Bronchial epithelial cell (primary cell): Measurements from ENCODE around the gene KLHL25. TPM values are rescaled to one million over a fixed set of nuclear protein-coding genes. Genes with fewer than 3 reads are reported as not detected.

ENCODE experiments used
- DNase-seq: peaks from one replicate; pipeline ENCODE4 v3.0.0-alpha.2; 2010; ENCODE audit warnings: low read depth
- FAIRE-seq: peaks from 2 replicates; lab custom pipeline; 2011; peaks lifted over from hg19 to GRCh38; lab: Jason Lieb, UNC
- H3K27me3 ChIP-seq: 2 replicates; pipeline ENCODE4 v1.5.1; 2011; ENCODE audit warnings: low read length; ENCODE audit not compliant: control insufficient read depth, insufficient read depth
- H3K36me3 ChIP-seq: 2 replicates; pipeline ENCODE4 v1.5.1; 2011; ENCODE audit warnings: low read length; ENCODE audit not compliant: control insufficient read depth, insufficient read depth
- H3K4me3 ChIP-seq: 2 replicates; pipeline ENCODE4 v1.5.1; 2011; ENCODE audit warnings: mild to moderate bottlenecking, low read depth, low read length, control low read depth
- total RNA-seq: library from RNA; depleted of rRNA; stranded (reverse); fragments of >200 nt; gene quantifications from 2 replicates; pipeline ENCODE4 v1.2.1, GENCODE V29; 2014
- TF ChIP-seq, protein P1 (sequence below): IDR thresholded peaks from 2 replicates; pipeline ENCODE4 v1.5.1; 2011; ENCODE audit warnings: mild to moderate bottlenecking, moderate library complexity, low read length, control low read depth, inconsistent platforms; ENCODE audit not compliant: insufficient read depth, severe bottlenecking

The KLHL25 gene
- total RNA-seq, 1 donor from 2014 or later = 4.7 TPM

DNA sequence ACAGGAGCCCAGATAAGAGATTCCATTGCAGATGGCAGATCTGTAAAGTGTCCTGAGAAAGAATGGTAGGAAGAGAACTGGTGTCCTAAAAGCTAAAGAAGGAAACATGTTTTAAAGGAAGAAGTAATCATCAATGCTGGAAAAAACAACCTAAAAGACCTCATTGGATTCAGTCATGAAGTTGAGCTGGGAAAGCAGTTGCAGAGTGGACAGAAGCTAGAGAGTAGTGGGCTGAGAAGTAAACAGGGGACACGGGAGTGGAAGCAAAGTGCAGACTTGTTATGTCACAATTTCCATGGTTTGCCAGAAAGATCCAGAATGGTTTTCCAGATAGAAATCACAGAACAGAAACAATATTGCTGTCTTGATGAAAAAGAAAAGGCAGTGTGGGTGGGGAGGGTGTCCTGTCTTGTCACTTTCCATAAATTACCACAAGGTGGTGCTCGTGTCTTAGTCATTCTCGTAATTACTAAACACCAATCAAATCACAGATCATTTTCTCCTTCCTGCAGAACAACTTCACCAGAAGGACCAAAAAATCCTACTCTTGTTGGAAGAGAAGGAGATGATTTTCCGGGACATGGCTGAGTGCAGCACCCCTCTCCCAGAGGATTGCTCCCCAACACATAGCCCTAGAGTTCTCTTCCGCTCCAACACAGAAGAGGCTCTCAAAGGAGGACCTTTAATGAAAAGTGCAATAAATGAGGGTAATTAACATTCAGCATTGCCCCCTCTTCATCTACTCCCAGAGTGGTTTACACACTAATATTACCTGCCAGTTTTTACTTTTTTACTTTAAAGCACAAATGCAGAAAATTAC is 64.5 kb downstream of the KLHL25 start:
- FAIRE-seq (peak; percentile 93), DNase-seq (peak; percentile 58)
- no peak overlapping the region for H3K4me3 ChIP-seq
- peaks cover 7% of the 10 kb centered on the region for H3K36me3 ChIP-seq
- TF ChIP-seq, protein P1, sequence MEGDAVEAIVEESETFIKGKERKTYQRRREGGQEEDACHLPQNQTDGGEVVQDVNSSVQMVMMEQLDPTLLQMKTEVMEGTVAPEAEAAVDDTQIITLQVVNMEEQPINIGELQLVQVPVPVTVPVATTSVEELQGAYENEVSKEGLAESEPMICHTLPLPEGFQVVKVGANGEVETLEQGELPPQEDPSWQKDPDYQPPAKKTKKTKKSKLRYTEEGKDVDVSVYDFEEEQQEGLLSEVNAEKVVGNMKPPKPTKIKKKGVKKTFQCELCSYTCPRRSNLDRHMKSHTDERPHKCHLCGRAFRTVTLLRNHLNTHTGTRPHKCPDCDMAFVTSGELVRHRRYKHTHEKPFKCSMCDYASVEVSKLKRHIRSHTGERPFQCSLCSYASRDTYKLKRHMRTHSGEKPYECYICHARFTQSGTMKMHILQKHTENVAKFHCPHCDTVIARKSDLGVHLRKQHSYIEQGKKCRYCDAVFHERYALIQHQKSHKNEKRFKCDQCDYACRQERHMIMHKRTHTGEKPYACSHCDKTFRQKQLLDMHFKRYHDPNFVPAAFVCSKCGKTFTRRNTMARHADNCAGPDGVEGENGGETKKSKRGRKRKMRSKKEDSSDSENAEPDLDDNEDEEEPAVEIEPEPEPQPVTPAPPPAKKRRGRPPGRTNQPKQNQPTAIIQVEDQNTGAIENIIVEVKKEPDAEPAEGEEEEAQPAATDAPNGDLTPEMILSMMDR = peak; percentile 71
- H3K27me3 ChIP-seq = no peaks in the 10 kb centered on the region

DNA sequence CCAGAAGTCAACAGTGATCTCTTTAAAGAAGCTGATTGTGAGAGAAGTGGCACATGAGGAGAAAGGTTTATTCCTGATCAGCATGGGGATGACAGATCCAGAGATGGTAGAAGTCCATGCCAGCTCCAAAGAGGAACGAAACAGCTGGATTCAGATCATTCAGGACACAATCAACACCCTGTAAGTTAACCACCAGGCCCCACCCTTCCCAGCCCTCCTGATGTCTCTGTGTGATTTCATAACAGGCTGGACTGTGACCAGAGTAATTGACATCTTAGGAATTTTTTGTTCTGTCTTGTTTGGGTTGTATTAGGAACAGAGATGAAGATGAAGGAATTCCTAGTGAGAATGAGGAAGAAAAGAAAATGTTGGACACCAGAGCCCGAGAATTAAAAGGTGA is 67.7 kb downstream of the KLHL25 start:
- FAIRE-seq = no peak
- Histone ChIP-seq H3K4me3 (no peak overlapping the region), H3K36me3 (peaks cover 5% of the 10 kb centered on the region), H3K27me3 (no peaks in the 10 kb centered on the region)
- TF ChIP-seq, protein P1 = no peak
- no peak for DNase-seq

DNA sequence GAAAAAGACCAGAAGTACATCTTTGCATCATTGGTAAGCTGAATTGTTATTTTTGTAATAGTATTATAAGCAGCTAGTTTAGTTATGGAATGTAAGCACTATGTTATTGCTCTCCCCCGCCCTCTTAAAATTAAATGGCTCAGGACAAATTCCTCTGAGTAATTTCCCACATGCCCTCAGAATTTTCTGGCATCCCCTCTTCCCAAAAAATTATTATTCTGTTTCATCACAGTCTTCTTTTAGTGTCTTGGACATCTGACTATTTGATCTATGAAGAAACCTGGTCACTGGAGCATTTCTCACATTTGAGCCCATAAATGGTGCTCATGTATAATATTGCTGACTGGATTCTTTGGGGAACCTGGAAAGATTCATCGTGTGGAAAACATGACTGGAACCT is 68.3 kb downstream of the KLHL25 start:
- FAIRE-seq = no peak

DNA sequence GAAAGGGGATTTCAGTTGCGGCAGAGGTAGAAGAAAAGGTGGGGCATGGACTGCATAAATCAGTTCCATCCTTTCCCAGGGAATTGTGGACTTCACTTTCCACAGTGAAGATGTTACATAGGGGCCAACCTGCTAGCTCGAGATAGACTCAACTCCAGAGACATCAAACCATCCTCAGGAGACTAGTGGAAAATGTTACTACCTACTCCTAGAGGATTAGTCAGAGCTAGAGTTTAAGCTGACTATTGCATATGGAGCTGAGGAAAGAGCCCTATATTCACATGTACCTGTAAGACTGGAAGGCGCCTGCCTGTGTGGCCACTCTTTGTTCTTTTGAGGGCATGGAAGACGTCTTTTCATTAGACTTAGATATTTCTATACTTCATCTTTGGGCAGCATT is 69.2 kb downstream of the KLHL25 start:
- FAIRE-seq = no peak
- no peaks in the 10 kb centered on the region for H3K27me3 ChIP-seq
- H3K4me3 ChIP-seq = no peak overlapping the region
- peaks cover 6% of the 10 kb centered on the region for H3K36me3 ChIP-seq
- no peak for DNase-seq
- TF ChIP-seq, protein P1 = no peak

More for the DNA sequence above, 68.3 kb downstream of the KLHL25 start:
- no peak for DNase-seq
- Histone ChIP-seq H3K36me3 (peaks cover 4% of the 10 kb centered on the region), H3K4me3 (no peak overlapping the region), H3K27me3 (no peaks in the 10 kb centered on the region)
- TF ChIP-seq, protein P1 = no peak

DNA sequence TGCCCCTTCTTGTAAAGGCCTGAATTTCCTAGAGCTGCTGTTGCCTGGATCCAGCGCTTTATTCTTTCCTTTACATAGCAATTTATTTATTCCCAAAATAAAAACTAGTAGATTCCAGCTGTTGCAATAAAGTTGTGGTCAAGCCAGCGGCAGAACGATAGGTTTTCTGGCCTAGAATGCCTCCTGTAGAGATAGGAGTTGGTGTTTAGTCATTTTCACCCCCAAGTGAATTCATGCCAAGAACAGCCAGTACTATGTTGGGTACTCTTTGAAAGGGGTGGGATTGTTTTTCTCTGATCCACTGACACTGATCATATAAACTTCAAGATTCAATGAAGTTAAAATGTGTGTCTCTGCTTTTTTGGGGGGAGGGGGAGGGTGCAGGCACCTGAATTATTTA is 69.7 kb downstream of the KLHL25 start:
- DNase-seq = no peak
- TF ChIP-seq, protein P1 = no peak
- Histone ChIP-seq H3K27me3 (no peaks in the 10 kb centered on the region), H3K36me3 (peaks cover 6% of the 10 kb centered on the region), H3K4me3 (no peak overlapping the region)
- no peak for FAIRE-seq
